HG03558 (cell line): ENCODE measurements around the gene DLX4.

ENCODE experiments used
- ATAC-seq: cut with Tn5 transposase; IDR thresholded peaks from one replicate; pipeline ENCODE4 v1.9.1; 2021; ENCODE audit warnings: moderate number of reproducible peaks; ENCODE audit not compliant: unreplicated experiment; ENCODE audit errors: extremely low read depth

Gene DLX4

GRCh38 chr17:49985310-49985990 lies 16.5 kb downstream of the DLX4 start:
- ATAC-seq, result no peak

- ATAC-seq, result no peak
Measured at GRCh38 chr17:49986396-49987289, 17.7 kb downstream of the DLX4 start.

GRCh38 chr17:49987290-49987585 lies 18.2 kb downstream of the DLX4 start:
- ATAC-seq, result no peak

DNA sequence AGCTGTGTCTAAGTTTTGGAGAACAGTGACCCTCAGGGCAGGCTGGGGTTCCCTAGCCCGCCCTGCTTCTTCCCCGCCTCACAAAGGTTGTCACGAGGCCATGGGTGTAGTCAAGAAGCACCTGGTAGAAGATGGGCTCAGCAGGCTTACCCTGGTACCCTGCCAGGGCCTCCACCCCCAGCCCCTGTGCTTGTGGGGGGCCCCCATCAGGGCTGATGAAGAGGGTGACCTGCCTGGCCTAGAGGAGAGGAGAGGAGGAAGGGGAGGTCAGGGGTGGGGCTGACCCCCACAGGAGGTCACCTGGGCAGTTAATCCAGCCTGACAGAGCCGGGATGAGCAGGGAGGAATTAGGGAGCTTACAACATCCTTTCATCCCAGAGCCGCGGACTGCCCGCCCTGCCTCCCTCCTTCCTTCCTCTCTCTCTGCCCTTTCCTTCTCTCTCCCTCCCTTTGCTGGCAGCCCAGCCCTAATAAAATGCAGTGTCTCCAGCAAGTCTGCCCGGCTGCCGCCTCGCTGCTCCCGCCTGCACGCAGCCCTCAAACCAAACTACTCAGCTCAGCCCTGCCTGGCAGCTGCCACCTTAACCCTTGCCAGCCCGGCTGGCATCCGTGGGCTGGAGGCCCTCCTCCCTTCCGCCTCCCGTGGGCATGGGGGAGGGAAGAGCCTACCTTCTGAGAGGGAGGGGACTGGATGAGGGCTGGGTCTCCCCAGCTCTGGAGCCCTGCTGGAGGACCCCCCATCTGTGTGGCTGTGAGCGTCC lies 18.9 kb downstream of the DLX4 start:
- ATAC-seq, result no peak

- ATAC-seq, result no peak
Measured at GRCh38 chr17:49989518-49989880, 20.5 kb downstream of the DLX4 start.

- no peak for ATAC-seq
Measured at GRCh38 chr17:49990331-49990730, 21.3 kb downstream of the DLX4 start.

DNA sequence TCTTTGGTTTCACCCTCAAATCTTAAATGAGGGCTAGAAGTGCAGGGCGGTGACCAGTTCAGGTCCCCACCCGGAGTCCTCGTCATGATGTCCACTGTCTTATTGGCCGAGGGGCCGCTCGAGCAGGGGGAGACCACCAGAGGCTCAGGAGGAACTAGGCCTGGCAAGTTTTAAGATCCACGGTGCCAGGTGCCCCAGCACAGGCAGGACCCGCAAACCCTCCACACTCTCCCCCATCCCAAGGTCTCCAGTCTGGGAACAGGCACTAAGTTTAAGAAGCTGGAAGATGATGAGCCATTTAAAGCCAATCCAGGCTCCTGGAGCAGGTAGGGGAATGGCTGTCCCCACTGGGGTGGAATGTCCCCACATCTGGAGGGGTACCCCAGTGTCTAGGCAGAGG lies 21.9 kb downstream of the DLX4 start:
- ATAC-seq, result no peak

GRCh38 chr17:49991409-49991808 lies 22.4 kb downstream of the DLX4 start:
- no peak for ATAC-seq

- ATAC-seq, result no peak
Measured at GRCh38 chr17:49992191-49992932, 23.4 kb downstream of the DLX4 start.

GRCh38 chr17:49992933-49993422 lies 24.0 kb downstream of the DLX4 start:
- ATAC-seq, result no peak

DNA sequence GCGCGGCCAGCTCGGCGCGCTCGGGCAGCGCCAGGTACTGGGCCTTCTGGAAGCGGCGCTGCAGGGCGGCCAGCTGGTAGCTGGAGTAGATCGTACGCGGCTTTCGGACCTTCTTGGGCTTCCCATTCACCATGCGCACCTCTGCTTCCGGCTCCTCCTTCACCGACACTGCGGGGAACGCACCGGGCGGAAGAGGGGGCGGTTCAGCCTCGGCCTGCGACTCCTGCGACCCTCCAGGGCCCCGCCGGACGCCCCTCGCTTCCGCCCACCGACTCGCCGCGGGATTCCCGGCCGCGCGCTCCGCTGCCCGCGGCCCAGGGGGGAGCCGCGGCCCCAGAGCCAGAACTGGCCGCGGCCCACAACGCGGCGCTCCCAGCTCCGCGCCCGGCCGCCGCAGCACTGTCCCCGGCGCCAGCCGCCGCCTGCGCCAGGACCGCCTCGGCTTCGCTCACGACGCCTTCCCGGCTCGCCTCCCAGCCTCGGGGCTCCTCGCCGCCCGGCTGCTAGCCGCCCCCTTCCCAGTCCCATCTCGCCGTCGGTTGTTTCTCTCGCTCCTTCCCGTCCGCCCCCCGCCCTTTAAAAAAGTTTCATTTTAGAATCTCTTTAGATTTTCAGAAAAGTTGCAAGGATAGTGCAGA lies 24.6 kb downstream of the DLX4 start:
- ATAC-seq, result no peak

- ATAC-seq, result no peak
Measured at GRCh38 chr17:49994085-49995054, 25.4 kb downstream of the DLX4 start.

DNA sequence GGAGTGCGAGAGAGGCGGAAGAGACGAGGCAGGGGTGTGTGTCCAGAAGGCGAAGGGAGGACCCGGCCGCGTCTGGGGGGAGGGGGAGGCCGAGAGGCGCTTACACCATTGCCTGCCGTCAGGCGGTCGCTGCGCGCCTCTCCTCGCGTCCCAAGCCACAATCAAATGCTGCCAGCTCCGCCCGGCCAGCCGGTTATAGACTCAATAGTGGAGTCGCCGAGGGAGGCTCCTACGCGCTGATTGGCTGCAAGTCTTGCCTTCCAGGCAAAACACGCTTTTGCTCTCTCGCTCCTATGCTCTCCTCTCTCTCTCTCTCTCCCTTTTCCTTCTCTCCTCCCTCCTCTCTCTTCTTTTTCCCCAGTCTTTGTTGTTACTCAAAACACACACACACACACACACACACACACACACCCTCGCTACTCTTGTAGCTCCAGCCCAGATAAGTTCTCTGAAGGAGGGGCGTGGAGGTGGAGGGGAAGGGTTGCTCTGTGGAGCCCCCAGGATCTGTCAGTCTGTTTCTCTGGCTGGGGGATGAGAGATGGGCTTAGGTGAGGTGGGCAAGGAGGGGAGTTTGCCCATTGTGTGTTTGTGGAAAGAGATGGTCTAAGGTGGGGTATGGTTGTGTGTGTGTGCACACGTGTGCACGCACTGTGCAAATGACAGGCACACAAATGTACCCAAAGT lies 26.2 kb downstream of the DLX4 start, which contains the start of gene DLX3:
Gene DLX3 (minus strand): TSS at position 170 of the 684 bp plus-strand sequence. CDS start 226 bp downstream, outside the sequence.
- ATAC-seq, result no peak

DNA sequence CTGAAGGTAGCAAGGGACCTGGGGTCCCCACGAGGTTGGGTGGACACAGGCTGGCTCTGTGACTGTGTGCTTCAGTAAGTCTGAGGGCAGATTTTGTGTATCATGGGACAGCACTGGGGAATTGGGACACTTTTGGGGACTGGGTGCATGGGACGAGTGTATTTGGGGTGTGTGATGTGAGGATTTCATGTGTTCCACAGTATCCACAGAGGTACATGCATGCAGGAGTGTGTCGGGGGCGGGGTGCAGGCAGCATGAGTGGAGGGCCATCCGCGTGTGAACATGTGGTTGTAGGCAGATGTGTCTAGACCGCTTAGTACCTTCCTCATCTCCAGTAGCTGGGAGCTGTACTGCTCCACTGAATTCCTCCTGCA lies 27.1 kb downstream of the DLX4 start:
- ATAC-seq, result no peak

- no peak for ATAC-seq
Measured at GRCh38 chr17:49996495-49997300, 27.7 kb downstream of the DLX4 start.

DNA sequence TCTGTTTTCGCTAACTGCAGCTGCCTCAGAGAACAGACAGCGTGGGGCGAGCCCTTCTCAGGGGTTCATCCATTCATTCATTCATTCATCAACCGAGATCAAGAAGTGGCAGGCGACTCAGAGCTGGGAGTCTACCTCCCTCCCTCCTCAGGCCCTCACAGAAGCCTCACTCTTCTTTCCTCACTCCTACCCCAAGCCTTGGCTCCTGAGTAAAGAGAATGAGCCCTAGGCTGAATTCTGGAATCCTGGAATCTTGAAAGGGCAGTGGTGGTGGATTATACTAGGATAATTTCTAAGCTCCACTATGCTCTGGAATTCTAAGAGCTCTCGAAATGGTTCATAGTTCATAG lies 28.3 kb downstream of the DLX4 start:
- ATAC-seq, result no peak
